COLO829 (cell line): ENCODE results near the gene IFITM1.
"Not testable (repeated sequence)": the region's sequence is repeated elsewhere in the genome, so short reads cannot be mapped to it uniquely, and the experiment has no call there.

Experiments
- DNase-seq: peaks from one replicate; pipeline ENCODE4 v3.0.0; 2012; ENCODE audit warnings: low spot score

Gene IFITM1

DNA sequence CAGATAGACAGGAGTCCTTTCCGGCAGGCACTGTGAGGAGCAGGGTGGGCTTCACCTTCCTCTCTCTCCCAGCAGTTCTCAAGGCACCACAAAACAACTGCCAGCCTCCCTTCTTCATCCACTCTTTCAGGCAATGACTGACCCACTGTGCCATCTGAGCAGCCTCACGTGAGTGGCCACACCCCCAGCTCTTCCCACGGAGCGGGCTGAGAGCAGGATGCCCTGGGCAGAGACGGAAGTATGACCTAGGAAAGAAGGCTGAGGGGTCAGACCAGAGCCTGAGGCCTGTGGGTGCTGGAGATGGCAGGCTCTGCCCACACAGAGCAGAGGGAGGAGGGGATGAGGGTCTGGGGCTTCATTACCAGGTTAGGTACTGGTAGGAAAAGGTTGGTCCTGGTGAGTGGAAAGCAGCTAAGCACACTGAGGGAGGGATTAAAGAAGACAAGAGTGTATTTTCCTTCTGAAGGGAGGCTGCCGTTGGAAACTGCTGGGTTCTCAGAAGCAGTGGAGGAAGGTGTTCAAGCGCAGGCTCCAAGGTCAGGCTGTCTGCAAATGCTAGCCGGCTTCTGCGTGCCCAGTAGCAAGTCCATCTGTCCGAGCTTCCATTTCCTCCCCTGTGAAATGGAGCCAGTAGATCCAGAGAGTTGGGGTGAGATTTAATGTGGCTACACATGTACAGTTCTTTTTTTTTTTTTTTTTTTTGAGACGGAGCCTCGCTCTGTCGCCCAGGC is 31.0 kb upstream of the IFITM1 start:
- DNase-seq = no peak

GRCh38 chr11:283405-284104 is 30.3 kb upstream of the IFITM1 start:
- DNase-seq = no peak

GRCh38 chr11:284105-285020 is 29.5 kb upstream of the IFITM1 start:
- no peak for DNase-seq

DNA sequence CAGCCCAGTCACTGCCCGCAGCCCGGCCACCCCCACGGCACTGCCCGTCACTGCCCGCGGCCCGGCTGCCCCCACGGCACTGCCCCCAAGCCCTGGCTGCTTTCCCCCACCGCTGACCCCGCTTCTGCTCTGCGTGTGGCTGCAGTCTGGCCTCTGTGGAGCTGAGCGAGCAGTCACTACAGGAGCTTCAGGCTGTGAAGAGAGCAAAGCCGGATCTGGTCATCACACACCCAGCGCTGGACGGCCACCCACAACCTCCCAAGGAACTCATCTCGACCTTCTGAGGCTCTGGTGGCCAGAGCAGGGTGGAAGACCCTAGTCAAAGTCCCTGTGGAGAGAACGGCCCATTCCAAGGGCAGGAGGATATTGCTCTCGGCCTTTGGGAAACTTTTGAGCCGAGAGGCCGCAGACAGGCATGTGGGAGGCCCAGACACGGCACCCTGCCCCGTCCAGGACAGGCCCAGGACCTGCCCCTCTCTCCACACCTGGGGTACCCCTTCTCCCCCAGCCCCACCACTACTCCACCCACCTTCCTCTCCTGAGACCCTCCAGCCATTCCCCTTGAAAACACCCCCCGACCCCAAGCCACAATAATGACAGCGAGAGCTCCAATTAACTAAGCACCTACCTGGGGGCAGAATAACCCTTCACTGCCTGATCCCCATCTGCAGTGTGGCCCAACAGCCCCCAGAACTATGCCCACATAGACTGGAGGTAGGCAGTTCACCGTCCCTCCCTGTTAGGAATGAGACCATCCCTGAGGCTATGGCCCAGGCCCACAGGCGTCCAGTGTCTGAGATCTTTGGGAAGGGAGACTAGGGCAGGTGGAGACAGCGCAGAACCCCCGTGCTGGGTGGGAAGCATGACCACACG is 28.6 kb upstream of the IFITM1 start:
- DNase-seq = no peak

DNA sequence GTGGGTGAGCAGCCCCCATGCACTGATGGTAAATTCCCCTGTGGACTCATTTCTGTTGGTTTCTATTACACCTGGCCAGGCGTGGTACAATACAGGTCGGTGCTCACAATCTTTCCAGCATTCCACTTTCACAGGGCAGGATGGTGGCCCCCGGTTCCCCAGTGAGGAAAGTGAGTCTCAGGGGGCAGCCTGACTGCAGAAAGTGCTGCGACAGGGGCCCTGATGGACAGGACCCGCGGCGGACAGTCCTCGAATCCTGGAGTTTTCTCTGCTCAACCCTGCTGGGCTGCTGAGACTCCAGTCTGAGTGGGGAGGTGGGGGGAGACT is 28.0 kb upstream of the IFITM1 start:
- DNase-seq = no peak

GRCh38 chr11:286977-287820 is 26.6 kb upstream of the IFITM1 start:
- not testable (repeated sequence) for DNase-seq

GRCh38 chr11:287821-288477 is 25.9 kb upstream of the IFITM1 start:
- DNase-seq = no peak

GRCh38 chr11:288478-289397 is 25.1 kb upstream of the IFITM1 start, which contains the start of gene PGGHG:
PGGHG (plus strand) TSS chr11:289126; CDS start chr11:289817, 691 bp downstream.
- peak; percentile 52 for DNase-seq

DNA sequence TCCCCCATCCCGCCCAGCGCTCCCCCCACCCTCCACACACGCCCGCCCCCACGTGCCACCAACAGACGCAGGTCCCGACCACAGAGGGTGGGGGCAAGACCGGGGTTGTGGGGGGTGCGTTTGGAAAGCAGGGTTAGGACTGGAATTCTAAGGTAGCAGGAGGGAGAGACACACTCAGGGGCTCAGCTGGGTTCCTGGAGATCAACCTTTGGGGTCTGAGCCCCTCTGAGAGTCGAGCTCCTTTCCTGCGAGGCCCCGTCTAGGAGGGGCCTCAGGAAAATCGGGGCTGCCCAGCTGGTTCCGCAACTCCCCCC is 24.5 kb upstream of the IFITM1 start:
- DNase-seq = no peak

GRCh38 chr11:289712-290620 is 23.9 kb upstream of the IFITM1 start:
- no peak for DNase-seq

GRCh38 chr11:290621-291231 is 23.1 kb upstream of the IFITM1 start:
- DNase-seq = no peak

DNA sequence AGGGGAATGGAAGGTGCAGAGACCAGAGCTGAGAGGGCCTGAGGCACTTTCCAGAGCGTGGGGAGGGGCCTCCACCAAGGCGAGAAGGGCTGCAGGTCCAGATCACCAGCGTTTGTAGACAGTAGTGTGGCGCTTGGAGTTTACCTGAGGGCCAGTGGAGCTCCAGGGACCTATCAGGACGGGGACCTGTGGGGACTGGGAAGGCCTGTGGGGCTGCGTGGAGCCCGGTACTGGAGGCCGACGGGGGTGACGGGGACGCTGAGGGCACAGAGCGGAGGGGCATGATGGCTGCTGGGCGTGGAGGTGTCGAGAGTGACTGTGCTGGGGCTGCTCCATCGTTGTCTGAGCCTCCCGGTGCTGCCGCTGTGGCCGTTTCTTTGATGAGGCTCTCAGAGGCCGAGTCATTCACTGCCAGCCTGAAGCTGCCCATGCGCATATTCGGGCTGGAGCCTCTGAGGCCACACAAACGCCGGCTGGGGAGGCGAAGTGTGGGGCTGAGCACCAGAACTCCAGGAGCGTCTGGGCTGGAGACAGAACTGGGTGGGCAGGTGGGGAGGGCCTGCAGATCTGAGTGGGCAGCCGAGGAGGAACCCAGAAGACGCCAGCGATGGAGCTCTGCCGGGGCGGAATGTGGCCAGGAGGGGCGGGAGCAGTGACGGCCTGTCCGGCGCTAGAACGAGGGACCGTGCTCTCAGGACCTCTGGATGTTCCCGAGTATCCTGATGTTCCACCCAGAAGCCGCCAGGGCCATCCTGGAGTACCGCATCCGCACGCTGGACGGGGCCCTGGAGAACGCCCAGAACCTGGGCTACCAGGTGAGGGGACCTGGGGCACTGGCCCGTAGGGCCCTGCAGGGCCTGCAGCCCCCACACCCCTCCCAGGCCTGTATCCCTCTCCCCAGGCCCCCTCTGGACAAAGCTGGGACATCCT is 22.3 kb upstream of the IFITM1 start:
- DNase-seq = no peak

DNA sequence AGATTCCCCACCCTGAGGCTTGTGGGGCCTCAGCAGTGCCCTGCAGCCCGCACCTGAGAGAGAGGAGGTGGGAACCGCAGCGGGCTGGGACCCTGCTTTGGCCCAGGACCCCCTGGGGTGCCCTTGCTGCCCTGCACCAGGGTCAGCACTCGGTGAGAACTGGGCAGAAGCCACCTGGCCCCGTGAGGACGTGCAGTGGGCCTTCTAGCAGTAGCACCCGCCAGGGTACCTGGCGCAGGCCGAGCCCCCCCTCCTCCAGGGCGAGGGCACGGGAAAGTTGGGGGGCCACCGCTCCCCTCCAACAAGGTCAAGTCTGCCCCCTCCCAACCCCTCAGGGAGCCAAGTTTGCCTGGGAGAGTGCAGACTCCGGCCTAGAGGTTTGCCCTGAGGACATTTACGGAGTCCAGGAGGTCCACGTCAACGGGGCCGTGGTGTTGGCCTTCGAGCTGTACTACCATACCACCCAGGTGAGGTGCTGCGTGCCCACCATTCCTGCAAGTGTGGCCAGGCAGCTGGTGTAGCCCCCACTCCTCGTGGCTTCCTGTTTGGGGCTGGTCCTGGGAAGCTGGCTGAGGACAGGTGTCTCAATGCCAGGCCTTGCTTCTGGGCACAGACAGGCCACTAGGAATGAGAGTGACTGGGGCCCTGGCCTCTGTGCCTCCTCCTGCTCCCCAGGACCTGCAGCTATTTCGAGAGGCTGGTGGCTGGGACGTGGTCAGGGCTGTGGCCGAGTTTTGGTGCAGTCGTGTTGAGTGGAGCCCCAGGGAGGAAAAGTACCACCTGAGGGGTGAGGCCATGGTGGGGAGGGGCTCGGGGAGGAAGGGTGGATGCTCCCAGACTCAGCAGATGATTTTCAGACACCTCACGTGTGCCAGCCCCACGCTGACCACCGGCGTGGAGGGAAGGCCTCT is 21.4 kb upstream of the IFITM1 start:
- DNase-seq = no peak

DNA sequence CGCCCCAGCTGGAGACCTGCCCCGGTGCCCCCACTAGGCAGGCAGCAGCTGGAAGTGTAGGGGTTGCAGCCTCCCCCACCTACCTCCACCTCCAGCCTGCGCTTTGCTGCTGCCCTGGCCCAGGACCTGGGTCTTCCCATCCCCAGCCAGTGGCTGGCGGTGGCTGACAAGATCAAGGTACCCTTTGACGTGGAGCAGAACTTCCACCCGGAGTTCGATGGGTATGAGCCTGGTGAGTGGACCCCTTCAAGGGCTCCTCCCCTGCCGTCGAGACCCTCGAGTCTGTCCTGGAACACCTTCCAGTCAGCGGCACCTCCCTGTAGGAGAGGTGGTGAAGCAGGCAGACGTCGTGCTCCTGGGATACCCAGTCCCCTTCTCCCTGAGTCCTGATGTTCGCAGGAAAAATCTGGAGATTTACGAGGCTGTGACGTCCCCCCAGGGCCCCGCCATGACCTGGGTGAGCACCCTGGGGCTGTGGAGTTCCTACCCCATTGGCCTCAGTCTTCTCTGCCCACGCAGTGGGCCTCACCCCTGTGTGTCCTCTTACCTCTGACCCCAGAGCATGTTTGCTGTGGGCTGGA is 20.5 kb upstream of the IFITM1 start:
- no peak for DNase-seq
